Stimulated activated CD4-positive, alpha-beta T cell treated with anti-CD3 and anti-CD28 coated beads, Interleukin-1b, Interleukin-23, amount 100 ng/mL, for 1 hour (primary cell): ENCODE measurements around the gene C4orf54.

Source experiments
- DNase-seq, 2 donors: peaks; one replicate each; pipeline ENCODE4 v3.0.0-alpha.2; 2020; ENCODE audit warnings: low read depth in 2 of 2

C4orf54 gene

DNA sequence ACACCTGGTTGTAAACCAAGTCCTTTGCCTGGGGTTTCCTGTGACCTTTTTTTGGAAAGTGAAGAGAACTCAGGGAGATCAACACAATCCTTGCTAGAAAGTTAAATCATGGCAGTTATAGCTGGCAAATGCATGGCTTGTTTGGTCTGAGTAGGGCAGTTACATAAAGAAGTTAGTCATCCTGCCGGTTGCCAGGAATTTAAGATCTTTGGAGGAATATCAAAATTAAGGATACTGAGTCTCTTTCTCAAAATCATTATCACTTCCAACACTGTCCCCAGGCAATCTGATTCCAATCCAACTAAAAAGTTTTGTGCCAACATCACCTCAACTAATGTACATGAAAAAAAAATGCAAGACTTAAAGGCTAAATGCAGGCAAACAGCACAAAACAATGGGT lies 40.3 kb downstream of the C4orf54 start:
- DNase-seq: no peak

DNA sequence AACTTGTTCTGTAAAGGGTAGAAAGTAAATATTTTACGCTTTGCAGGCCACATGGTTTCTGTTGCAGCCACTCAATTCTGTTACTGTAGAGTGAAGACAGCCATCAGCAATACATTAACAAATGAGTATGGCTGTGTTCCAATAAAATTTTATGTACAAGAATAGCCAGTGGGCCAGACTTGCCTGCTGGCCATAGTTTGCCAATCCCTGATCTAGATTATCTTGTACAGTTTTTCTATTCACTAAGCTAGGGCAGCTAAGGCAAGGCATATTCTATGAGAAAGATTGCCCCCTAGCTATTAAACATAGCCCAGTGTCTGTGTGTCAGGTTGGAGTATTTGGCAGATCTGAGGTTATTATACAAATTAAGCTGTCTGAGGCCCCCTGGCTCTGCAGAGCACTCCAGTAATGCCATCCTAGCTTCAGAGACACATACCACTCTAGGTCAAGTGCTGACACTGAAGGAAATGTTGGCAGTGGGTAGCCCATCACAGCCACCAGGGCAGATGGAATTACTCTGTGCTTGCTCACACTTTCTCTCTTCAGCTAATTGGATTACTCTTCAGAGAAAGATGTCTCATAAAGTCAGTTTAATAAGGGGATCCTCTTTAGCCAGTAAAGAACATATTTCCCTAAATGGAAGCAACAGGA lies 42.3 kb downstream of the C4orf54 start:
- no peak for DNase-seq

DNA sequence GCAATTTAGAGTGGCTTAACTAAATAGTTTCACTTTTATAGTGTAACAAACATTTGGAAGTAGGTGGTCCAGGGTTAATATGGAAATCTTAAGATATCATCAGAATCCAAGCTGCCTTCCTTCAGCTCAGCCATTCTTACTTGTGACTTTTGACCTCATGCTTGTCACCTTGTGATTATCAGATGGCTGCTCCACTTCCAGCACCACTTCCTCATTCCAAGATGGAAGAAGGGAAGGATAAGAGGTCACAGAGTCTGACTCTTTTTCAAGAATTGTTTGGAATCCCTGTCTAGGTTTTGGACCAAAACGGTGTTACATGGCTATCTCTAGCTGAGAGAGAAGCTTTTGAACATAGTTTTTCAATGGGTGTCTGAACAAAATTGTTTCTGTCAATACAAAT lies 43.1 kb downstream of the C4orf54 start:
- no peak for DNase-seq

DNA sequence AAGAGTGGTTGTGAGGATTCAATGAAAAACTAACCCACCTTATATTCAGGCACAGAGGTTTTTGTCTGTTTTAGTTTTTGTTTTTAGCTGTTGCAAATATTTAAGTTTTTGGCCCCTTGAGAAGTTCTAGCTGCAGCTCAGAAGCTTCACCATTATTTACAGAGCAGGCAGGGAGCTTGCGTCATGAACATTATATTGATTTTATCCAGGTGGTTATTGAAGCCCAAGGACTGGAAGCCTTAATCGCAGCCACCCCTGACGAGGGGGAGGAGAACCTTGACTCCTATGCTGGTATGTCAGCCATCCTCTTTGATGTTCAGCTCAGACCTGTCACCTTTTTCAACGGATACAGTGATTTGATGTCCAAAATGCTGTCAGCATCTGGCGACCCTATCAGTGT lies 44.9 kb downstream of the C4orf54 start:
- DNase-seq: no peak

DNA sequence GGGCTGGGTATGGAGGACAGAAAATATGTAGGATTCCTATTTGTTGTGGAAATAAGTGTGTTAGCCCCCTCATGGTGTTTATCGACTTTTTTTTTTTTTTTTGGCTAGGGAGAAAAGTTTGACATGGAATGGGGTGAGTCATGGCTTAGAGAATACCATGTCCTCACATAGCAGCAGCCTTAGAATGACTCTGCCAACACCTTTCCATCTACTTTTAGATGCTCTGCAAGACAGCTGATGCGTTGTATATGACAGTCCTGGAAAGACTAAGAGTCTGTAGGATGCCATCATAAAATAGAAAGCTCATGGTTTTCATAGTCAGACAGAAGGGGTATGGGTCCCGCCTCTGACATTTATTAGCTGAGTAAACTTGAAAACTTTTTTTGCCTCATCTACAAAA lies 45.3 kb downstream of the C4orf54 start:
- no peak for DNase-seq

- no peak for DNase-seq
Measured at GRCh38 chr4:99610605-99611175, 46.9 kb downstream of the C4orf54 start.

GRCh38 chr4:99608417-99608816 lies 49.2 kb downstream of the C4orf54 start:
- DNase-seq: no peak
